ENCODE measurements around the gene CSMD2.

The CSMD2 gene

DNA sequence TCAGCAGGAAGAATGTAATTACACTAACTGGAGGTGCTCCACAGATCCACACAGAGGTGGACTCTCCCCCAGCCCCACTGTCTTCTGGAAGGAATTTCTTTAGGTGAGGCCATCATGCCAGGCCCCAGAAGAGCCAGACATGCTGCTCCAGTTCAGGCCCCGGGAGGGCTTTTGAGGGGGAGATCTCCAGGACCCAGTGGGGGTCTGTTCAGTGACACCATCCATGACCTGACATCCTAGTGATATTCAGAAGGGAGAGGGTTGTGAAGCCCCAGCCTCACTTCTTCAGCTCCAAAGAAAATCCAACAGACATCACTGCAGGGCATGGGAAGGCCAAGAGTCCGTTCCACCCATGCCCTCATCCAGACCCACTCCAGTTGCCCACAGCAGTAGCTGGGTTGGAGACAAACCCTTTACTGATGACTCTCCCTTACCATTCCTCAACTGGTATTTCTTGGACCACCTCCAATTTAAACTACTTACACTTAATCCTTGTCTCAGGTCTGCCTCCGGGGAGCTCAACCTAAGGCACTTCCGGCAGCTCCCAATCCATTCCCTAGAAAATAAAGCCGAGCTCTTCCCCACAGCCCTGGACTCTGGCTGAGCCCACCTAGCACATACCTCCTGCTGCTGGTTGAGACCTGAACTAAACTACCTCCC, 39.2 kb downstream of the CSMD2 start:
- Histone ChIP-seq H3K36me3 (ENCODE audit: insufficient read depth, low read length) (no peaks in the 10 kb centered on the region), H3K27ac (ENCODE audit: low read length) (no peak overlapping the region), H4K20me1 (ENCODE audit: insufficient read depth, low read length) (no peaks in the 10 kb centered on the region; the same call in 1 of the 2 replicates), H3K9me3 (ENCODE audit: insufficient read depth, low read length, severe bottlenecking) (no peaks in the 10 kb centered on the region), H3K4me2 (ENCODE audit: insufficient read depth, low read length) (no peak overlapping the region), H3K27me3 (ENCODE audit: insufficient read depth, low read length, poor library complexity) (no peaks in the 10 kb centered on the region), H3K9ac (ENCODE audit: low read depth, low read length) (no peak overlapping the region), H3K4me1 (ENCODE audit: insufficient read depth, low read length) (no peaks in the 10 kb centered on the region), H3K79me2 (ENCODE audit: insufficient read depth, low read length) (no peaks in the 10 kb centered on the region), H3K4me3 (ENCODE audit: low read depth in 1 of 2, low read length in 2 of 2) (no peak overlapping the region), H2AFZ (ENCODE audit: low read depth, low read length) (no peak overlapping the region)
- TF ChIP-seq, protein P1, sequence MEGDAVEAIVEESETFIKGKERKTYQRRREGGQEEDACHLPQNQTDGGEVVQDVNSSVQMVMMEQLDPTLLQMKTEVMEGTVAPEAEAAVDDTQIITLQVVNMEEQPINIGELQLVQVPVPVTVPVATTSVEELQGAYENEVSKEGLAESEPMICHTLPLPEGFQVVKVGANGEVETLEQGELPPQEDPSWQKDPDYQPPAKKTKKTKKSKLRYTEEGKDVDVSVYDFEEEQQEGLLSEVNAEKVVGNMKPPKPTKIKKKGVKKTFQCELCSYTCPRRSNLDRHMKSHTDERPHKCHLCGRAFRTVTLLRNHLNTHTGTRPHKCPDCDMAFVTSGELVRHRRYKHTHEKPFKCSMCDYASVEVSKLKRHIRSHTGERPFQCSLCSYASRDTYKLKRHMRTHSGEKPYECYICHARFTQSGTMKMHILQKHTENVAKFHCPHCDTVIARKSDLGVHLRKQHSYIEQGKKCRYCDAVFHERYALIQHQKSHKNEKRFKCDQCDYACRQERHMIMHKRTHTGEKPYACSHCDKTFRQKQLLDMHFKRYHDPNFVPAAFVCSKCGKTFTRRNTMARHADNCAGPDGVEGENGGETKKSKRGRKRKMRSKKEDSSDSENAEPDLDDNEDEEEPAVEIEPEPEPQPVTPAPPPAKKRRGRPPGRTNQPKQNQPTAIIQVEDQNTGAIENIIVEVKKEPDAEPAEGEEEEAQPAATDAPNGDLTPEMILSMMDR (IDR thresholded peaks at IDR 0.05; ENCODE audit: borderline replicate concordance, extremely low read depth, low read length, poor library complexity, severe bottlenecking): no peak
- TF ChIP-seq EZH2 (IDR thresholded peaks at IDR 0.05; ENCODE audit: borderline replicate concordance, low read depth, low read length, severe bottlenecking): no peak
- ATAC-seq (ENCODE audit: insufficient read depth, low read depth): no peak
- no peak for DNase-seq

DNA sequence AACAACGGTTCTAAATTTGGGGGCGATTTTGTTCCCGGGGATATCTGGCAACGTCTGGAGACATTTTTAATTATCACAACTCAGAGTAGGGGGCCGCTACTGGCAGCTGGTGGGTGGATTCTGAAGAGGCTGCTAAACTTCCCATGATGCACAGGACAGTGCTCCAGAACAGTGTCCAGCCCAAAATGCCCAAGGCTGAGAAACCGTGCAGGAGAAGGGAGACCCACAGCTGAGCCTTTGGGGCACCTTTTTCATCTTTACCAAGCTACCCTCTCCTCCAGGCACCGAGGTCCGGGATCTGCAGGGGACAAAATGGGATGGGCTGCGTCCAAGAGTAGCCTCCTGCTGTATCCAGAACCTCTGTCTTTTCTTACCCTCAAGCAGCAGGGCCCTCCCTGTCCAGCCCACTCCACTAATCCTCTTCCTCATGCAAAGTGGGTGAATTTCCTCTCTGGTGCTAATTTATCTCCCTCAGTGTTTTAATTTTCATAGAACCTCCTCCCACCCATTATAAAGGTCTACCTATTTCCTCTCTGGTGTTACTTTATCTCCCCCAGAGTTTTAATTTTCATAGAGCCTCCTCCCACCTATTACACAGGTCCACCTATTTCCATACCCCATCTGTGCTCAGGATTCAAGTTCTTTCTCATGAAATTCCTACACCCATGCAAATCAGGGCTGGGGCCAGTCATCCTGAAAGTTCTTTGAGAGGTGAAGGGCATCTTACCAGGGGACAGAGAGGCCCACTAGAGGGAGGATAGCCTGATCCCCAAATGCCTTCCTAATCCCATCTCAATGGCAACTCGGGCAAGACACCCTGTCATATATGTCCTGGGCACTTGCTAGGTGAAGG, 42.7 kb downstream of the CSMD2 start:
- no peaks in the 10 kb centered on the region for H3K4me1 ChIP-seq (ENCODE audit: insufficient read depth, low read length)
- TF ChIP-seq, protein P1 (IDR thresholded peaks at IDR 0.05; ENCODE audit: borderline replicate concordance, extremely low read depth, low read length, poor library complexity, severe bottlenecking): no peak
- no peak for TF ChIP-seq EZH2 (IDR thresholded peaks at IDR 0.05; ENCODE audit: borderline replicate concordance, low read depth, low read length, severe bottlenecking)

DNA sequence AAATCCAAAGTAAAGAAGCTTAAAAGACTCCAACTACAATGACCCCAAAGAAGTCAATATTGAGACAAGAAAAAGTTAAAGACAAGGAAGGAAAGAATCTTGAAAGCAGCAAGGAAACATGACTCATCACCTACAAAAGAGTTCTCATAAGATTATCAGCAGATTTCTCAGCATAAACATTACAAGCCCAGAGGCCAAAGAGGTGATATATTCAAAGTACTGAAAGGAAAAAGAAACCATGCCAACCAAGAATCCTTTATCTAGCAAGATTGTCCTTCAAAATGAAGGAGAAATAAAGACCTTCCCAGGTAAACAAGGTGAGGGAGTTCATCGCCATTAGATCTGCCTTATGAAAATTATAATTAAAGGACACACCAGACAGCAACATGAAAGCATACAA, 49.8 kb downstream of the CSMD2 start:
- Histone ChIP-seq H3K4me3 (ENCODE audit: low read depth in 1 of 2, low read length in 2 of 2) (no peak overlapping the region), H3K27ac (ENCODE audit: low read length) (no peak overlapping the region), H2AFZ (ENCODE audit: low read depth, low read length) (no peak overlapping the region), H3K9ac (ENCODE audit: low read depth, low read length) (no peak overlapping the region), H3K36me3 (ENCODE audit: insufficient read depth, low read length) (no peaks in the 10 kb centered on the region), H3K4me2 (ENCODE audit: insufficient read depth, low read length) (no peak overlapping the region), H3K27me3 (ENCODE audit: insufficient read depth, low read length, poor library complexity) (no peaks in the 10 kb centered on the region), H4K20me1 (ENCODE audit: insufficient read depth, low read length) (no peaks in the 10 kb centered on the region), H3K79me2 (ENCODE audit: insufficient read depth, low read length) (no peaks in the 10 kb centered on the region), H3K9me3 (ENCODE audit: insufficient read depth, low read length, severe bottlenecking) (no peaks in the 10 kb centered on the region), H3K4me1 (ENCODE audit: insufficient read depth, low read length) (no peaks in the 10 kb centered on the region)
- DNase-seq: no peak
- no peak for TF ChIP-seq EZH2 (IDR thresholded peaks at IDR 0.05; ENCODE audit: borderline replicate concordance, low read depth, low read length, severe bottlenecking)
- TF ChIP-seq, protein P1 (IDR thresholded peaks at IDR 0.05; ENCODE audit: borderline replicate concordance, extremely low read depth, low read length, poor library complexity, severe bottlenecking): no peak
- ATAC-seq (ENCODE audit: insufficient read depth, low read depth): no peak

More for the DNA sequence above, 42.7 kb downstream of the CSMD2 start:
- no peak overlapping the region for H3K27ac ChIP-seq (ENCODE audit: low read length)
- H2AFZ ChIP-seq (ENCODE audit: low read depth, low read length): no peak overlapping the region
- H3K4me3 ChIP-seq (ENCODE audit: low read depth in 1 of 2, low read length in 2 of 2): no peak overlapping the region
- H3K36me3 ChIP-seq (ENCODE audit: insufficient read depth, low read length): no peaks in the 10 kb centered on the region
- no peaks in the 10 kb centered on the region for H3K9me3 ChIP-seq (ENCODE audit: insufficient read depth, low read length, severe bottlenecking)
- DNase-seq: no peak
- H3K27me3 ChIP-seq (ENCODE audit: insufficient read depth, low read length, poor library complexity): no peaks in the 10 kb centered on the region
- no peak overlapping the region for H3K4me2 ChIP-seq (ENCODE audit: insufficient read depth, low read length)
- no peaks in the 10 kb centered on the region for H3K79me2 ChIP-seq (ENCODE audit: insufficient read depth, low read length)
- H3K9ac ChIP-seq (ENCODE audit: low read depth, low read length): no peak overlapping the region
- ATAC-seq (ENCODE audit: insufficient read depth, low read depth): no peak
- H4K20me1 ChIP-seq (ENCODE audit: insufficient read depth, low read length): no peaks in the 10 kb centered on the region
